DOHH2 (cell line): Measurements from ENCODE around the gene ANXA6.
"Not testable (repeated sequence)": the region's sequence is repeated elsewhere in the genome, so short reads cannot be mapped to it uniquely, and the experiment has no call there.

Experiments
- H3F3A ChIP-seq: fragments of 200-600 bp; sonication (generic), shearing (Covaris generic); 2 replicates; pipeline ENCODE4 v1.6.0; 2016; ENCODE audit warnings: antibody characterized with exemption, mild to moderate bottlenecking; ENCODE audit not compliant: control insufficient read depth, insufficient read depth
- H3K27ac ChIP-seq: fragments of 200-600 bp; sonication (generic); 2 replicates; pipeline ENCODE4 v1.5.1; 2014; ENCODE audit warnings: low read depth, mild to moderate bottlenecking, low read length, moderate library complexity
- H3K27me3 ChIP-seq: fragments of 200-600 bp; sonication (generic); 2 replicates; pipeline ENCODE4 v1.6.1; 2014; ENCODE audit warnings: mild to moderate bottlenecking, low read length, mixed read lengths; ENCODE audit not compliant: control insufficient read depth
- H3K36me3 ChIP-seq: fragments of 200-600 bp; sonication (generic); 2 replicates; pipeline ENCODE4 v1.6.1; 2014; ENCODE audit warnings: mild to moderate bottlenecking, low read length, moderate library complexity, mixed read lengths; ENCODE audit not compliant: control insufficient read depth
- H3K4me1 ChIP-seq: fragments of 200-600 bp; sonication (generic); 2 replicates; pipeline ENCODE4 v1.6.1; 2014; ENCODE audit warnings: mild to moderate bottlenecking, low read length, mixed read lengths; ENCODE audit not compliant: control insufficient read depth
- H3K4me2 ChIP-seq: fragments of 200-600 bp; sonication (generic); 2 replicates; pipeline ENCODE4 v1.6.0; 2014; ENCODE audit warnings: mild to moderate bottlenecking, low read length, moderate library complexity
- H3K4me3 ChIP-seq: fragments of 200-600 bp; sonication (generic); 2 replicates; pipeline ENCODE4 v1.5.1; 2014; ENCODE audit warnings: mild to moderate bottlenecking, low read length, mixed read lengths
- H3K79me2 ChIP-seq: fragments of 200-600 bp; sonication (generic); 2 replicates; pipeline ENCODE4 v1.6.1; 2014; ENCODE audit warnings: mild to moderate bottlenecking, low read length, mixed read lengths; ENCODE audit not compliant: control insufficient read depth
- H3K9me2 ChIP-seq: fragments of 200-600 bp; sonication (generic); replicated peaks from 2 replicates; pipeline ENCODE4 v1.6.1; 2014; ENCODE audit warnings: mild to moderate bottlenecking, low read length, mixed read lengths; ENCODE audit not compliant: control insufficient read depth
- H3K9me3 ChIP-seq: fragments of 200-600 bp; sonication (generic); 2 replicates; pipeline ENCODE4 v1.6.1; 2014; ENCODE audit warnings: antibody characterized with exemption, low read length, mixed read lengths; ENCODE audit not compliant: control insufficient read depth, insufficient read depth
- H4K20me1 ChIP-seq: fragments of 200-600 bp; sonication (generic); 2 replicates; pipeline ENCODE4 v1.6.0; 2014; ENCODE audit warnings: low read depth, mild to moderate bottlenecking, antibody characterized with exemption, low read length, moderate library complexity; ENCODE audit not compliant: control insufficient read depth, insufficient read depth
- EZH2phosphoT487 ChIP-seq: fragments of 200-600 bp; sonication (generic); IDR thresholded peaks from 2 replicates; pipeline ENCODE4 v1.6.1; 2017; ENCODE audit warnings: borderline replicate concordance, mild to moderate bottlenecking, antibody characterized with exemption, low read length, moderate library complexity, mixed read lengths
- TF ChIP-seq, protein P1 (sequence below): fragments of 200-600 bp; sonication (generic); IDR thresholded peaks from one replicate; pipeline ENCODE4 v1.5.1; 2014; ENCODE audit warnings: antibody characterized with exemption, mild to moderate bottlenecking, low read depth, low read length; ENCODE audit not compliant: poor library complexity, severe bottlenecking

ANXA6 gene

DNA sequence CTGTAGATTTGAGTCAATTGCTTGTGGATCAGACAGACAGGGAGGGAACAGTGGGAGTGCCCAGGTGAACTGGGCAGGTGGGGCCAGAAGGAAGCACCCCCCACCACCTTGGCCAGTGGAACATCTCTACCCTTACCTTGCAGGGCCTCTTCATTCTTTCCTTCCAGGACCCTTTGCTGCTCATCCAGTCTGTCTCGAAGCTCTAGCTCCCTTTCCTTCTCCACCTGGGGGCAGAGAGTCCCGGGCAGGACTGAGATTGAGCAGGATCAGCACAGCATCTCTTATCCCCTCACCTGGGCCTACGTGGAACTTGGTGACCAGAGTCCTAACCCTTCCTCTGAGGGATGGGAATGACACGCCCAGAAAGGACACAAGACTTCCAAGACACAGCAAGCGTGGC, 41.3 kb upstream of the ANXA6 start:
- TF ChIP-seq EZH2phosphoT487 = no peak
- TF ChIP-seq, protein P1, sequence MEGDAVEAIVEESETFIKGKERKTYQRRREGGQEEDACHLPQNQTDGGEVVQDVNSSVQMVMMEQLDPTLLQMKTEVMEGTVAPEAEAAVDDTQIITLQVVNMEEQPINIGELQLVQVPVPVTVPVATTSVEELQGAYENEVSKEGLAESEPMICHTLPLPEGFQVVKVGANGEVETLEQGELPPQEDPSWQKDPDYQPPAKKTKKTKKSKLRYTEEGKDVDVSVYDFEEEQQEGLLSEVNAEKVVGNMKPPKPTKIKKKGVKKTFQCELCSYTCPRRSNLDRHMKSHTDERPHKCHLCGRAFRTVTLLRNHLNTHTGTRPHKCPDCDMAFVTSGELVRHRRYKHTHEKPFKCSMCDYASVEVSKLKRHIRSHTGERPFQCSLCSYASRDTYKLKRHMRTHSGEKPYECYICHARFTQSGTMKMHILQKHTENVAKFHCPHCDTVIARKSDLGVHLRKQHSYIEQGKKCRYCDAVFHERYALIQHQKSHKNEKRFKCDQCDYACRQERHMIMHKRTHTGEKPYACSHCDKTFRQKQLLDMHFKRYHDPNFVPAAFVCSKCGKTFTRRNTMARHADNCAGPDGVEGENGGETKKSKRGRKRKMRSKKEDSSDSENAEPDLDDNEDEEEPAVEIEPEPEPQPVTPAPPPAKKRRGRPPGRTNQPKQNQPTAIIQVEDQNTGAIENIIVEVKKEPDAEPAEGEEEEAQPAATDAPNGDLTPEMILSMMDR = no peak
- H3K9me2 ChIP-seq = no peaks in the 10 kb centered on the region
- H4K20me1 ChIP-seq = no peaks in the 10 kb centered on the region
- H3K36me3 ChIP-seq = peaks cover 70% of the 10 kb centered on the region
- peaks cover 6% of the 10 kb centered on the region for H3F3A ChIP-seq
- no peak overlapping the region for H3K4me2 ChIP-seq
- no peaks in the 10 kb centered on the region for H3K79me2 ChIP-seq
- peaks cover 3% of the 10 kb centered on the region; the same call in 1 of the 2 replicates for H3K9me3 ChIP-seq
- peaks cover 37% of the 10 kb centered on the region for H3K4me1 ChIP-seq
- H3K27ac ChIP-seq = no peak overlapping the region
- H3K4me3 ChIP-seq = no peak overlapping the region
- no peaks in the 10 kb centered on the region for H3K27me3 ChIP-seq

DNA sequence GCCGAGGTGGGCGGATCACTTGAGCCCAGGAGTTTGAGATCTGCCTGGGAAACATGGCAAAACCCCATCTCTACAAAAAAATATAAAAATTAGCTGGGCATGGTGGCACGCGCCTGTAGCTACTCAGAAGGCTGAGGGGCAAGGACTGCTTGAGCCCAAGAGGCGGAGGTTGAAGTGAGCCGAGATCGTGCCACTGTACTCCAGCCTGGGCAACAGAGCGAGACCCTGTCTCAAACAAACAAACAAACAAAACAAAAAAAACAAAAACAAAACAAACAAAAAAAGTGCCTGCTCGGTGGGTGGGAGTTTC, 39.7 kb upstream of the ANXA6 start:
- not testable (repeated sequence) for H3F3A ChIP-seq, H4K20me1 ChIP-seq, H3K4me3 ChIP-seq, H3K9me2 ChIP-seq, H3K79me2 ChIP-seq, H3K27me3 ChIP-seq
- H3K36me3 ChIP-seq = peaks cover 77% of the 10 kb centered on the region
- H3K4me2 ChIP-seq = peak overlapping the region; percentile 59; the same call in 1 of the 2 replicates
- peak overlapping the region; percentile 35 for H3K27ac ChIP-seq
- peaks cover 17% of the 10 kb centered on the region; the same call in 1 of the 2 replicates for H3K9me3 ChIP-seq
- peaks cover 27% of the 10 kb centered on the region for H3K4me1 ChIP-seq

DNA sequence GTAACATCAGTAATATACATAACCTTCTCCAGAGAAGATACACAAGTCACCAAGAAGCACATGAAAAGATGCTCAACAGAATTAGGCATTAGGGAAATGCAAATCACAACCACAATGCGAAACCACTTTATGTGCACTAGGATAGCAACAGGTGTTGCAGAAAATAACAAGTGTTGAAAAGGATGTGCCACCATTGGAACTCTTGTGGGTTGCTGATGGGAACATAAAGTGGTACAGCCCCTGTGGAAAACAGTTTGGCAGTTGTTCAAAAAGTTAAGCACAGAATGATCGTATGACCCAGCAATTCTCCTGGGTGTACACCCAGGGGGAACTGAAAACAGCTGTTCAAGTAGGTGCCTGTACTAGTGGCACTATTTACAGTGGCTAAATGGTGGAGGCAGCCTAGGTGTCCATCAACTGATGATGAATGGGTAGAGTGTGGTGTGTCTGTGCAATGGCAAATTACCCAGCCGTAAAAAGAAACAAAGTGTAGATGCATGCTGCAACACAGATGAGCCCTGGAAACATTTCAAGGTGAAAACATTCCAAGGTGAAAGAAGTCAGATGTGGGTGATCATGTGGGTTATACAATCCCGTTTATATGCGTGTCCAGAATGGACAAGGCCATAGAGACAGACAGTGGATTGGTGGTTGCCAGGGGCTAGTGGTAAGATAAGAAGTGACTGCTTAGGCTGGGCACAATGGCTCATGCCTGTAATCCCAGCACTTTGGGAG, 39.1 kb upstream of the ANXA6 start:
- Histone ChIP-seq H3K79me2 (no peaks in the 10 kb centered on the region), H4K20me1 (no peaks in the 10 kb centered on the region), H3K4me3 (peak overlapping the region; percentile 29), H3K9me3 (peaks cover 17% of the 10 kb centered on the region; the same call in 1 of the 2 replicates), H3K27me3 (no peaks in the 10 kb centered on the region), H3K36me3 (peaks cover 81% of the 10 kb centered on the region), H3K4me1 (peaks cover 32% of the 10 kb centered on the region), H3K4me2 (peak overlapping the region; percentile 59), H3K27ac (peak overlapping the region; percentile 35), H3F3A (peaks cover 6% of the 10 kb centered on the region), H3K9me2 (no peaks in the 10 kb centered on the region)
- TF ChIP-seq EZH2phosphoT487 = no peak
- TF ChIP-seq, protein P1 = no peak

DNA sequence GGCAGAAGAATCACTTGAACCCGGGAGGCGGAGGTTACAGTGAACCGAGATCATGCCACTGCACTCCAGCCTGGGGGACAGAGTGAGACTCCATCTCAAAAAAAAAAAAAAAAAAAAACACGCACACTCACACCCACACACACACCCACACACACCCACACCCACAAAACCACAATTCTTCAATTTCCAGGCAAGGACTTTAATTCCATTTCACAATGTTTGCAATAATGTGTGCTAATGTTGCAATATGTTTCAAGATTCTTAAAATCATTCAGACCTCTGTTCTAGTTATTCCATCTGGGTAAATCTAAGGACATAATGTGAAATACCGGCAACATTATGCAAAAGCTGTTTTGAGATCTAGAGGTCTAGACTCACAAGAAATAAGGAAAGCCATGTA, 38.0 kb upstream of the ANXA6 start:
- H3K4me2 ChIP-seq = no peak overlapping the region
- no peaks in the 10 kb centered on the region for H3K9me2 ChIP-seq
- H3F3A ChIP-seq = peaks cover 6% of the 10 kb centered on the region
- no peaks in the 10 kb centered on the region for H3K79me2 ChIP-seq
- peaks cover 17% of the 10 kb centered on the region; the same call in 1 of the 2 replicates for H3K9me3 ChIP-seq
- no peaks in the 10 kb centered on the region for H4K20me1 ChIP-seq
- no peak overlapping the region for H3K27ac ChIP-seq
- peaks cover 34% of the 10 kb centered on the region for H3K4me1 ChIP-seq
- TF ChIP-seq EZH2phosphoT487 = no peak
- TF ChIP-seq, protein P1 = no peak
- H3K4me3 ChIP-seq = no peak overlapping the region
- H3K36me3 ChIP-seq = peaks cover 82% of the 10 kb centered on the region
- no peaks in the 10 kb centered on the region for H3K27me3 ChIP-seq
